ENCODE measurements around the gene NCS1.

NCS1 gene

GRCh38 chr9:130195638-130196037 is 23.4 kb downstream of the NCS1 start:
- DNase-seq, result no peak

DNA sequence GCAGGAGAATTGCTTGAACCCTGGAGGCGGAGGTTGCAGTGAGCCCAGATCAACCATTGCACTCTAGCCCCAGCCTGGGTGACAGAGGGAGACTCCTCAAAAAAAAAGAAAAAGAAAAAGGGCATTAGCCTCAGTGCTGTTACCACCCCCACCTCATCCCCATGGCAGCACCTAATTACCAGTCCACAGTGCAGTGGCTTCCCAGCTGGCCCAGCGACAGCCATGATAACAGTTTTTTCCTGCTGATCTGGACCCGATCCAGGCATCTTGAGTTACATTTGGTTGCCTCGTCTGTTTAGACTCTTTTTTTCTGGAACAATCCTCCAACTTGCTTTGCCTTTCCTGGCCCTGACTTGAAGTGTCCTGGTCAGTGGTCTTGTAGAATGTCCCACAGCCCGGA is 24.4 kb downstream of the NCS1 start:
- DNase-seq, result no peak

- no peak for DNase-seq
These were observed 25.2 kb downstream of the NCS1 start for GRCh38 chr9:130197386-130197785.

DNA sequence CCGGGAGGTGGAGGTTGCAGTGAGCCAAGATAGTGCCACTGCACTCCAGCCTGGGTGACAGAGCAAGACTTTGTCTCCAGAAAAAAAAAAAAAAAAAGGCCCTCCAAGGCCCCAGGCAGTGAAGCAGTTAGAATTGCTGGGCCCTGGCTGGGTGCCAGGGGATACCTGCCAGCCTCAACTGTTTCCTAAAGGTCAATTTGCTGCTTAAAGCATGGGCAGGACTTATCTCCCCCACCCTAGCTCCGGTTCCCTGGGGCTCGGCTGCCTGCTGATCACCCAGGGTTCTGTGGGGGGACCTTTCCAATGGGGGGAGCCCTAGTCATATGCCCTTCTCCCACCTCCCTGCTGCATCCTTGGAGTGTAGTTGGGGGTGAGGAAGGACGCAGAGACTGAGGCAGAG is 25.7 kb downstream of the NCS1 start:
- DNase-seq, result no peak

- DNase-seq, result no peak
These were observed 26.4 kb downstream of the NCS1 start for GRCh38 chr9:130198501-130199179.

DNA sequence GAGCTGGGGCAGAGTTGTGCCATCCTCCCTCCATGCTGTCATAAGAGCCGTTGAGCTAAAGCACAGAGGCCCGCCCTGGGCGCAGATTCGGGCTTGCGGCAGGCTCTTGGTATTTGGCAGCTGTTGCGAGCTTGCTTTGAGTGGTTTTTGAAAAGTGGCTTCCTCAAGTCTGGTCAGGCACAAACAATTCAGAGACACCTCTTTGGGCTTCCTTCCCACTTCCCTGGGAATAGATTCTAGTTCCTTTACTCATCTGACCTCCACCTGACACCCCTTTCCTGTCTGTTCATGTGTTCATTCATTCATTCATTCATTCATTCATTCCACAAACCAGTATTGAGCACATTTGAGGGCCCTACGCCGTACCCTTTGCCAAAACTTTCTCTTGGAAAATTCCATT is 27.4 kb downstream of the NCS1 start:
- no peak for DNase-seq

- no peak for DNase-seq
These were observed 28.0 kb downstream of the NCS1 start for GRCh38 chr9:130200038-130200849.

GRCh38 chr9:130201399-130201873 is 29.2 kb downstream of the NCS1 start:
- DNase-seq, result no peak

GRCh38 chr9:130201974-130202373 is 29.8 kb downstream of the NCS1 start:
- DNase-seq, result no peak

GRCh38 chr9:130204341-130204740 is 32.1 kb downstream of the NCS1 start:
- DNase-seq, result no peak

GRCh38 chr9:130204959-130205358 is 32.8 kb downstream of the NCS1 start:
- DNase-seq, result no peak

- DNase-seq, result no peak
These were observed 33.7 kb downstream of the NCS1 start for GRCh38 chr9:130205912-130206311.

DNA sequence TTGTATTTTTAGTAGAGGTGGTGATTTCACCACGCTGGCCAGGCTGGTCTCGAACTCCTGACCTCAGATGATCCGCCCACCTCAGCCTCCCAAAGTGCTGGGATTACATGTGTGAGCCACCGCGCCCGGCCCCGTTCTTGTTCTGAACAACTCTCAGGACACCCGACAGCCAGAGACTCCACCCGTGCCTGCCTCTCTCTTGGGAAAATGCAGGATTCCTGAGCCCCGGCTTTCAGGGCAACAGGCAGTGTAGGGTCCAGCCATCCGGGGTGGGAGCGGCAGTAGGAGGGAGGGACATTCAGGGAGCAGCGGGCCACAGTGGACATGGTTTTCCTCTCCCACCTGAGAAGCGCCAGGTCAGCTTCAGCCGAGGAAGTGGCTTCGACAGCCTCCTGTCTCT is 34.4 kb downstream of the NCS1 start:
- DNase-seq, result no peak

DNA sequence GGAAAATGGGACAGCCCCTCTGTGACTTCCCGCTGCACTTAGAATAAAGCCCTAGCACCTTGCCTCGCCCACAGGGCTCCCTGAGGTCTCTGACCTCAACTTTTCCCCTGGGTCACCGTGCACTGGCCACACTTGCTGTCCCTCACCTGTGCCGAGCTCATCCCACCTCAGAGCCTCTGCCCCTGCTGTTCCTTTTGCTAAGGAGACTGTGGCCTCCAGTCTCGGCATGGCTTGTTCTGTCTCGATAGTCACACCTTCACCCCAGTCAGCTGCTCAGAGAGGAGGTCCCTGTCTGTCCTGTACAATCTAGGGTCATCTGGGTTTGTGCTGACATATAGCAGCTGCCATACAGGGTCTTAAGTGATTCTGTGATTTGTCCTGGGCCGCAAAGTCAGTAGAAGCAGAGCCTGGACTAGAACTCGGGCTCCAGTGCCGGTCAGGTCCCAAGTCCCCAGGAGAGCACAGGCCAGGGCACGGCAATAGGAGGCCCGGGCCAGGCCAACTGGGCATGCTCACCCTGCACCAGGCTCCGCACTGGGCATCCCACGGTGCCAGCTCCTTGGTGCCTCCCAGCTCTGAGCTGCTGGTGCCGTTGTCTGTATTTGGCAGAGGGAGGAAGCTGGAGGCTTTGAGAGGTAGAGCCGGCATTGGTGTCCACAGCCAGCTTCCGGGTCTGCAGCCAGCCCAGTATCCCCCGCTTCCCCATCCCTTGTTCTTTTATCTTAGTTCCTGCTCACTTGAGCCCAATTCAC is 35.2 kb downstream of the NCS1 start:
- DNase-seq, result no peak

DNA sequence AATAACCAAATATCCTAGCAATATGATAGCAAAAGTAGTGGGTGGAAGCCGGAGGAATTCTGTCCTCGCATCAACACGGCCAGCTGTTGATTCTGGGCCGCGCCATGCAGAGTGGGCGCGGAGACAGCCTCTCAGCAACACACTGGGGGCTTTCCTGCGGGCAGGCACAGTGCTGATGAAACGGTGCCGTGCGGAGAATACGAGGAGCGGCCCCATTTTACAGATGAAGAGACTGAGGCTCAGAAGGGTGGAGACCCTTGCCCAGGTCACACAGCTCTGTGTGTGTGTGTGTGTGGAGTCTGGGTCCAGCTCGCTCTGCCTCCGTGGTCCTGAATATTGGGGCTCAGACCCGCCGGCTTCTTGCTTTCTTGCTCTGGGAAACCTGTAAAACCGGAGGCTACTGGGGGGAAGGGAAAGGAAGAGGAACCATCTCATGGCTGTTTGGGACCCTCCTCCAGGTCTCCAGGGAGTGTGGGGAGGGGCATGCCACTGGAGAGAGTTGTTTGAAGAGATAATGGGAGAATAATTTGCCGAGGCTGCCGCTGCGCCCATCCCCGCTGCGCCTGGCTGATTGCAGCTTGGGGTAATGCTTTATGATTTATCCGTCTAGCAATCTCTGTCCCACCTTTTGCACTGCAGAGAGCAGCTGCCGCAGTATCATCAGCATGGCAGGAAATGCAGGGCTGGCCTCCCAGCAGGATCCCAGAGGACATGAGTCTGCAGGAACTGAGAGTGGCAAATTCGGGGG is 36.6 kb downstream of the NCS1 start:
- DNase-seq, result no peak

DNA sequence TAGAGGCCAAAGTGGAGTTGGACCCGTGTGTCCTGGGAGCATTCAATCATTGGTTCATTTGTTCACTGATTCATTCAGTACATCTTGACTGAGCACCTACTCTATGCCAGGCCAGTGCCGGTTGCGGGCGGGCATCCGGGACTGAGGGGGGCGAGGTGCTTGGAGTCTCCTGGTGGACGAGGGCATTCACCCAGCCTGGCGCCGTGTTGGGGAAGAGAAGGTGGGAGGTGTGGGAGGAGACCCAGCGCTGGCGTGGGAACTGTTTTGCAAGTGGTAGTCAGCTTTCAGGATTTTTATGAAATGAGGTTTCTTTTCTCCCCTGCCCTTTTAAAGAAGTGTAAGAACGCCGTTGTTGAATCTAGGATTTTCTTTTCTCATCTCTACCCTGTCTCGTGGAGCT is 37.2 kb downstream of the NCS1 start:
- no peak for DNase-seq

DNA sequence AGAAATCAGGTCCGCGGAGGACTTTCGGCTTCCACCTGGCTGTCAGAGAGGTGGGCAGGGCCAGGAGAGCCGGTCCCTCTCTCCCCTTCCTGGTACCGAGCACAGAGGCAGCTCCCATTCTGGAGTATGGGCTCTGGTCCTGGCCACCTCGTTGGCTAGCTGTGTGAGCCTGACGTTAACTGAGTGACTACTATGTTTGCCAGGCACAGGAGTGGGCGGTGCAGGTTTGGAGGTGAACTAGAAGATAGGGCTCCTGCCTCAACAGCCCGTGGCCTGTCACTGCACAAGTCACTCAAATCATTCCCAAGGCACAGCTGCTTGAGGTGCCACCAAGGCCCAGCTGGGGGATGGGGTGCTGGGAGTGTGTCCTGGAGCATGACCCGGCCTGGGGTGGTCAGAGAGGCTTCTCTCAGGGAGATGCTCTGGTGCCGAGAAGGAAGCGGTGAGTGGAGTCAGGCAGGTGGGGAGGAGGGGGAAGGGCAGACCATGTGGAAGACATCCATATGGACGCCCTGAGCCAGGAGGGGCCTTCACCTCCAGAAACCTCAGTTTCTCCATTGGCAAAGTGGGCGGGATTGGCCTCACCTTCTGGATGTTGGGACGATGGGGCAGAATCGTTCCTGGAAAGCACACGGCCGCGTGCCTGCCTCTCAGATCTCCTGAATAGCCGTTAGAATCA is 39.5 kb downstream of the NCS1 start:
- DNase-seq, result no peak

- no peak for DNase-seq
These were observed 40.5 kb downstream of the NCS1 start for GRCh38 chr9:130212543-130213297.

- DNase-seq, result no peak
These were observed 41.9 kb downstream of the NCS1 start for GRCh38 chr9:130213911-130214761.

DNA sequence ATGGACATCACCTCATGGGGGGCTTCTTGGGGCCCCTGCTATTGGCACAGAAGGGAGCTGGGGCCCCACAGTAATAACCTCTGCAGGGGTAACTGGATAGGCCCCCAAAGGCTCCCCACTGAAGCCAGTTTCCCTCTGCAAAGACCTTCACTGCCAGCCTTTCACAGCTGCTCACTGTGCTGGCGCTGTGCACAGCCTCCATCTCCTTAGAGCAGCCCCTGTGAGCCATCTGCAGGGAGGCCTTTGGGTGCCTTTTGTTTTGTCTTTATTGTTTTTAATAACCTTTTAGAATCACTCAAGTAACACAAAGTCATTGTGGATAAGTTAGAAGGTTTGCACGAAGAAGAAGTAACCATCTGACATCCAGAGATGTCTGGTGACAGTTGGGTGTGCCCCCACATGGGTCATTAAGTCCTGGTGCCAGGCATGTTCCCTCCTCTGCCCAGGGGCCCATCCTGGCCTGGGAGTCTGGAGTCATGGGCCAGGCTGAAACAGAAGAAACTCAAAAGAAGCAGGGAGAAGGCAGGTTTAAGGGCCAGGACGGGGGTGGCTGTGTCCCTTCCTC is 42.7 kb downstream of the NCS1 start:
- DNase-seq, result no peak

Data from NCI-H1048 (cell line).